ENCODE measurements around the gene VTI1B. TPM values are rescaled to one million over a fixed set of nuclear protein-coding genes. Genes with fewer than 3 reads are reported as not detected.

Gene VTI1B
- total and polyA plus RNA-seq, 4 donors: 26.5 to 76.3 (median 28.9) TPM

DNA sequence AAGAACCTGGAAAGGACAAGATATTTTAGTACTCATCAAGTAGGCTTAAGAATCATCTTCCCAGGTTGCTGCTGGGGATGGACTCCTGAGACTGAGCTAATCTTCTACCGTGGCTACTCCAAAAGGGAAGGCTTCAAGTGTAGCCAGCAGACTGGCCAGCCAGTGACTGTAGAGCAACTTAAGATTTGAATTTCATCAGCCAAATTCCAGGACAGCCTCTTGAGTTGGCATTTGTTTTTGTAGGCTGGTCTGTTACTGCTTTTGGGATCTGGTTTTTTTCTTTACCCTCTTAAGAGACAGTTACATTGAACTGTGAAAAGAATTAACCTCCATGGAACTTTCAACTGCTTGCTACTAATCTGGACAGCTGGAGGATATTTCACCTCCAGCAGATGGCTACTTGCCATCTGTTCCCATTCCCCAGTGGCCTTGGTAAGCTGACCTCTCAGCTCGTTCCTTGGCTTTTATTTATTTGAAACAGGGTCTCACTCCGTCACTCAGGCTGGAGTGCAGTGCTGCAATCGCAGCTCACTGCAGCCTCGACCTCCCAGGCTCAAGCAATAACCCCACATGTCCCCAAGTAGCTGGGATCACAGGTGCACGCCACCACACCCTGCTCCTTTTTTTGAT, 20.7 kb downstream of the VTI1B start:
- H3K9me3 ChIP-seq (ENCODE audit: control insufficient read depth in 4 of 4, low read length in 3 of 4): no peaks in the 10 kb centered on the region

GRCh38 chr14:67652189-67652588, 22.2 kb downstream of the VTI1B start:
- Histone ChIP-seq H3K4me1 (ENCODE audit: control insufficient read depth in 4 of 4, insufficient read depth in 4 of 4, low read length in 3 of 4) (no peaks in the 10 kb centered on the region), H3K4me3 (ENCODE audit: low read depth in 1 of 3, low read length in 3 of 3) (no peak overlapping the region), H3K27ac (ENCODE audit: low read depth in 1 of 2, low read length in 2 of 2) (no peak overlapping the region), H3K9ac (ENCODE audit: low read depth in 1 of 2, low read length in 2 of 2) (no peak overlapping the region), H3K9me3 (ENCODE audit: control insufficient read depth in 4 of 4, low read length in 3 of 4) (no peaks in the 10 kb centered on the region), H3K36me3 (ENCODE audit: control insufficient read depth in 4 of 4, insufficient read depth in 3 of 4, low read depth in 1 of 4, low read length in 3 of 4) (peaks cover 7 to 76% (median 65%) of the 10 kb centered on the region in 4 donors), H3K27me3 (ENCODE audit: control insufficient read depth in 4 of 4, insufficient read depth in 4 of 4, low read length in 3 of 4) (no peaks in the 10 kb centered on the region)
- no peak for DNase-seq (ENCODE audit: low spot score)
- TF ChIP-seq RXRA (IDR thresholded peaks at IDR 0.05): no peak
- 93% methylated on average over 1 of the region's 1 CpG for WGBS

More for the DNA sequence above, 20.7 kb downstream of the VTI1B start:
- TF ChIP-seq HNF4G (IDR thresholded peaks at IDR 0.05): no peak
- H3K36me3 ChIP-seq (ENCODE audit: control insufficient read depth in 4 of 4, insufficient read depth in 3 of 4, low read depth in 1 of 4, low read length in 3 of 4): peaks cover 7 to 76% (median 66%) of the 10 kb centered on the region in 4 donors
- no peak overlapping the region for H3K4me3 ChIP-seq (ENCODE audit: low read depth in 1 of 3, low read length in 3 of 3)
- H3K4me1 ChIP-seq (ENCODE audit: control insufficient read depth in 4 of 4, insufficient read depth in 4 of 4, low read length in 3 of 4): no peaks in the 10 kb centered on the region
- H3K9ac ChIP-seq (ENCODE audit: low read depth in 1 of 2, low read length in 2 of 2): no peak overlapping the region
- no peak overlapping the region for H3K27ac ChIP-seq (ENCODE audit: low read depth in 1 of 2, low read length in 2 of 2)
- no peaks in the 10 kb centered on the region for H3K27me3 ChIP-seq (ENCODE audit: control insufficient read depth in 4 of 4, insufficient read depth in 4 of 4, low read length in 3 of 4)
- WGBS: 93% methylated on average over 6 of the region's 6 CpGs
- no peak for DNase-seq (ENCODE audit: low spot score)

- Histone ChIP-seq H3K9me3 (ENCODE audit: control insufficient read depth in 4 of 4, low read length in 3 of 4) (no peaks in the 10 kb centered on the region), H3K4me3 (ENCODE audit: low read depth in 1 of 3, low read length in 3 of 3) (no peak overlapping the region), H3K36me3 (ENCODE audit: control insufficient read depth in 4 of 4, insufficient read depth in 3 of 4, low read depth in 1 of 4, low read length in 3 of 4) (peaks cover 4 to 72% (median 64%) of the 10 kb centered on the region in 4 donors), H3K4me1 (ENCODE audit: control insufficient read depth in 4 of 4, insufficient read depth in 4 of 4, low read length in 3 of 4) (no peaks in the 10 kb centered on the region), H3K27me3 (ENCODE audit: control insufficient read depth in 4 of 4, insufficient read depth in 4 of 4, low read length in 3 of 4) (no peaks in the 10 kb centered on the region), H3K9ac (ENCODE audit: low read depth in 1 of 2, low read length in 2 of 2) (no peak overlapping the region), H3K27ac (ENCODE audit: low read depth in 1 of 2, low read length in 2 of 2) (no peak overlapping the region)
- no peak for DNase-seq (ENCODE audit: low spot score)
- TF ChIP-seq RXRA (IDR thresholded peaks at IDR 0.05): no peak
- TF ChIP-seq, protein P1, sequence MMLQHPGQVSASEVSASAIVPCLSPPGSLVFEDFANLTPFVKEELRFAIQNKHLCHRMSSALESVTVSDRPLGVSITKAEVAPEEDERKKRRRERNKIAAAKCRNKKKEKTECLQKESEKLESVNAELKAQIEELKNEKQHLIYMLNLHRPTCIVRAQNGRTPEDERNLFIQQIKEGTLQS (IDR thresholded peaks at IDR 0.05): no peak
- no peak for TF ChIP-seq CTCF (IDR thresholded peaks at IDR 0.05; ENCODE audit: low read depth, low read length, missing input control)
- TF ChIP-seq, protein P2, sequence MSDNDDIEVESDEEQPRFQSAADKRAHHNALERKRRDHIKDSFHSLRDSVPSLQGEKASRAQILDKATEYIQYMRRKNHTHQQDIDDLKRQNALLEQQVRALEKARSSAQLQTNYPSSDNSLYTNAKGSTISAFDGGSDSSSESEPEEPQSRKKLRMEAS (IDR thresholded peaks at IDR 0.05): no peak
- no peak for TF ChIP-seq FOXA1 (IDR thresholded peaks at IDR 0.05)
- no peak for TF ChIP-seq HNF4G (IDR thresholded peaks at IDR 0.05)
- no peak for TF ChIP-seq TAF1 (conservative IDR thresholded peaks at IDR 0.05)
- no peak for TF ChIP-seq EGR1 (IDR thresholded peaks at IDR 0.05; ENCODE audit: low read depth in 2 of 2)
- no peak for TF ChIP-seq HNF4A (conservative IDR thresholded peaks at IDR 0.05)
- TF ChIP-seq, protein P3, sequence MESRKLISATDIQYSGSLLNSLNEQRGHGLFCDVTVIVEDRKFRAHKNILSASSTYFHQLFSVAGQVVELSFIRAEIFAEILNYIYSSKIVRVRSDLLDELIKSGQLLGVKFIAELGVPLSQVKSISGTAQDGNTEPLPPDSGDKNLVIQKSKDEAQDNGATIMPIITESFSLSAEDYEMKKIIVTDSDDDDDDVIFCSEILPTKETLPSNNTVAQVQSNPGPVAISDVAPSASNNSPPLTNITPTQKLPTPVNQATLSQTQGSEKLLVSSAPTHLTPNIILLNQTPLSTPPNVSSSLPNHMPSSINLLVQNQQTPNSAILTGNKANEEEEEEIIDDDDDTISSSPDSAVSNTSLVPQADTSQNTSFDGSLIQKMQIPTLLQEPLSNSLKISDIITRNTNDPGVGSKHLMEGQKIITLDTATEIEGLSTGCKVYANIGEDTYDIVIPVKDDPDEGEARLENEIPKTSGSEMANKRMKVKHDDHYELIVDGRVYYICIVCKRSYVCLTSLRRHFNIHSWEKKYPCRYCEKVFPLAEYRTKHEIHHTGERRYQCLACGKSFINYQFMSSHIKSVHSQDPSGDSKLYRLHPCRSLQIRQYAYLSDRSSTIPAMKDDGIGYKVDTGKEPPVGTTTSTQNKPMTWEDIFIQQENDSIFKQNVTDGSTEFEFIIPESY (IDR thresholded peaks at IDR 0.05): no peak
- no peak for TF ChIP-seq JUND (IDR thresholded peaks at IDR 0.05)
- TF ChIP-seq GABPA (IDR thresholded peaks at IDR 0.05 in 1 of 2, conservative IDR thresholded peaks at IDR 0.05 in 1 of 2): no peak
- TF ChIP-seq FOXA2 (IDR thresholded peaks at IDR 0.05): no peak
- TF ChIP-seq, protein P4, sequence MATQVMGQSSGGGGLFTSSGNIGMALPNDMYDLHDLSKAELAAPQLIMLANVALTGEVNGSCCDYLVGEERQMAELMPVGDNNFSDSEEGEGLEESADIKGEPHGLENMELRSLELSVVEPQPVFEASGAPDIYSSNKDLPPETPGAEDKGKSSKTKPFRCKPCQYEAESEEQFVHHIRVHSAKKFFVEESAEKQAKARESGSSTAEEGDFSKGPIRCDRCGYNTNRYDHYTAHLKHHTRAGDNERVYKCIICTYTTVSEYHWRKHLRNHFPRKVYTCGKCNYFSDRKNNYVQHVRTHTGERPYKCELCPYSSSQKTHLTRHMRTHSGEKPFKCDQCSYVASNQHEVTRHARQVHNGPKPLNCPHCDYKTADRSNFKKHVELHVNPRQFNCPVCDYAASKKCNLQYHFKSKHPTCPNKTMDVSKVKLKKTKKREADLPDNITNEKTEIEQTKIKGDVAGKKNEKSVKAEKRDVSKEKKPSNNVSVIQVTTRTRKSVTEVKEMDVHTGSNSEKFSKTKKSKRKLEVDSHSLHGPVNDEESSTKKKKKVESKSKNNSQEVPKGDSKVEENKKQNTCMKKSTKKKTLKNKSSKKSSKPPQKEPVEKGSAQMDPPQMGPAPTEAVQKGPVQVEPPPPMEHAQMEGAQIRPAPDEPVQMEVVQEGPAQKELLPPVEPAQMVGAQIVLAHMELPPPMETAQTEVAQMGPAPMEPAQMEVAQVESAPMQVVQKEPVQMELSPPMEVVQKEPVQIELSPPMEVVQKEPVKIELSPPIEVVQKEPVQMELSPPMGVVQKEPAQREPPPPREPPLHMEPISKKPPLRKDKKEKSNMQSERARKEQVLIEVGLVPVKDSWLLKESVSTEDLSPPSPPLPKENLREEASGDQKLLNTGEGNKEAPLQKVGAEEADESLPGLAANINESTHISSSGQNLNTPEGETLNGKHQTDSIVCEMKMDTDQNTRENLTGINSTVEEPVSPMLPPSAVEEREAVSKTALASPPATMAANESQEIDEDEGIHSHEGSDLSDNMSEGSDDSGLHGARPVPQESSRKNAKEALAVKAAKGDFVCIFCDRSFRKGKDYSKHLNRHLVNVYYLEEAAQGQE (IDR thresholded peaks at IDR 0.05): no peak
- no peak for TF ChIP-seq NR2F2 (IDR thresholded peaks at IDR 0.05)
- no peak for TF ChIP-seq YY1 (IDR thresholded peaks at IDR 0.05)
- no peak for TF ChIP-seq SP1 (IDR thresholded peaks at IDR 0.05)
- WGBS: 93% methylated on average over 2 of the region's 2 CpGs
Measured at GRCh38 chr14:67650694-67651093, 23.7 kb downstream of the VTI1B start.
